ENCODE results near the gene FNDC3B. TPM values are rescaled to one million over a fixed set of nuclear protein-coding genes. Genes with fewer than 3 reads are reported as not detected.

Gene FNDC3B
- total and polyA plus RNA-seq, 9 of the 15 experiments (the other 6 are each of a cell fraction or from before 2014, with no cell fraction given), result 7.0 to 35.8 (median 16.2) TPM

GRCh38 chr3:172158741-172159140 is 119.4 kb downstream of the FNDC3B start (continued):
- TF ChIP-seq EGR1 (conservative IDR thresholded peaks at IDR 0.05), result no peak
- TF ChIP-seq ILK (tag; IDR thresholded peaks at IDR 0.05; ENCODE audit: borderline replicate concordance, low read depth), result no peak
- TF ChIP-seq CLOCK (CRISPR knock-in tag; IDR thresholded peaks at IDR 0.05; ENCODE audit: borderline replicate concordance), result no peak
- no peak for TF ChIP-seq NKRF (IDR thresholded peaks at IDR 0.05; ENCODE audit: borderline replicate concordance)
- TF ChIP-seq ZNF586 (CRISPR knock-in tag; conservative IDR thresholded peaks at IDR 0.05), result no peak
- no peak for TF ChIP-seq MED1 (CRISPR knock-in tag; IDR thresholded peaks at IDR 0.05; ENCODE audit: borderline replicate concordance)
- no peak for TF ChIP-seq PURB (CRISPR knock-in tag; IDR thresholded peaks at IDR 0.05; ENCODE audit: low read depth)
- TF ChIP-seq DMBX1 (CRISPR knock-in tag; IDR thresholded peaks at IDR 0.05; ENCODE audit: borderline replicate concordance), result no peak
- 0 out of 2 replicates have a peak, but pooled peaks have one; percentile 20 for TF ChIP-seq SMARCE1 (IDR thresholded peaks at IDR 0.05)
- TF ChIP-seq RFX1 (IDR thresholded peaks at IDR 0.05), result 0 out of 2 replicates have a peak, but pooled peaks have one; percentile 24
- no peak for TF ChIP-seq ZBTB12 (CRISPR knock-in tag; IDR thresholded peaks at IDR 0.05)
- TF ChIP-seq RUNX1 (IDR thresholded peaks at IDR 0.05; ENCODE audit: low read depth), result no peak
- no peak for TF ChIP-seq ZNF75A (CRISPR knock-in tag; IDR thresholded peaks at IDR 0.05)
- TF ChIP-seq BRCA1 (IDR thresholded peaks at IDR 0.05), result no peak
- TF ChIP-seq BRCA1 (CRISPR knock-in tag; IDR thresholded peaks at IDR 0.05), result no peak
- no peak for TF ChIP-seq FOXM1 (IDR thresholded peaks at IDR 0.05; ENCODE audit: low read depth)
- TF ChIP-seq FOXM1 (CRISPR knock-in tag; IDR thresholded peaks at IDR 0.05; ENCODE audit: low read depth), result no peak
- no peak for TF ChIP-seq GTF2F1 (IDR thresholded peaks at IDR 0.05; ENCODE audit: low read depth, low read length)
- no peak for TF ChIP-seq MAFF (IDR thresholded peaks at IDR 0.05; ENCODE audit: low read length)
- no peak for TF ChIP-seq FOXJ3 (CRISPR knock-in tag; IDR thresholded peaks at IDR 0.05)
- TF ChIP-seq ZNF57 (CRISPR knock-in tag; IDR thresholded peaks at IDR 0.05), result no peak
- TF ChIP-seq SMARCA4 (IDR thresholded peaks at IDR 0.05), result peak; percentile 73; the same call in 1 of the 2 replicates
- TF ChIP-seq CREM (IDR thresholded peaks at IDR 0.05; ENCODE audit: low read depth), result no peak
- no peak for TF ChIP-seq MLLT1 (IDR thresholded peaks at IDR 0.05)
- no peak for TF ChIP-seq PHTF2 (CRISPR knock-in tag; IDR thresholded peaks at IDR 0.05)
- TF ChIP-seq TAL1 (IDR thresholded peaks at IDR 0.05), result peak; percentile 64
